COLO668 (cell line): ENCODE results near the gene ZNF80.
"Not testable (repeated sequence)": the region's sequence is repeated elsewhere in the genome, so short reads cannot be mapped to it uniquely, and the experiment has no call there.

Experiments used
- DNase-seq: peaks from one replicate; lab custom pipeline; 2025; ENCODE audit not compliant: unreplicated experiment; lab: John Stamatoyannopoulos, UW

The ZNF80 gene

GRCh38 chr3:114237478-114237877, at the start of gene ZNF80:
ZNF80 (minus strand) TSS chr3:114237578; CDS start chr3:114237074, 504 bp downstream.
- DNase-seq: not testable (repeated sequence)

GRCh38 chr3:114286266-114286665, 48.9 kb upstream of the ZNF80 start:
- DNase-seq: no peak

GRCh38 chr3:114285648-114286230, 48.4 kb upstream of the ZNF80 start:
- DNase-seq: no peak

- no peak for DNase-seq
Observed at GRCh38 chr3:114284644-114285043, 47.3 kb upstream of the ZNF80 start.

GRCh38 chr3:114276856-114277255, 39.5 kb upstream of the ZNF80 start:
- not testable (repeated sequence) for DNase-seq

GRCh38 chr3:114274929-114275328, 37.6 kb upstream of the ZNF80 start:
- DNase-seq: no peak

GRCh38 chr3:114272271-114272670, 34.9 kb upstream of the ZNF80 start:
- no peak for DNase-seq

GRCh38 chr3:114270019-114270418, 32.6 kb upstream of the ZNF80 start:
- no peak for DNase-seq

GRCh38 chr3:114260152-114260551, 22.8 kb upstream of the ZNF80 start:
- DNase-seq: no peak

GRCh38 chr3:114259566-114259965, 22.2 kb upstream of the ZNF80 start:
- no peak for DNase-seq

- no peak for DNase-seq
Observed at GRCh38 chr3:114253505-114253904, 16.1 kb upstream of the ZNF80 start.

GRCh38 chr3:114252954-114253353, 15.6 kb upstream of the ZNF80 start:
- no peak for DNase-seq

GRCh38 chr3:114242947-114243346, 5.6 kb upstream of the ZNF80 start:
- DNase-seq: no peak

GRCh38 chr3:114241262-114241661, 3.9 kb upstream of the ZNF80 start:
- DNase-seq: no peak

- DNase-seq: not testable (repeated sequence)
Observed at GRCh38 chr3:114238146-114238785, 888 bp upstream of the ZNF80 start.

GRCh38 chr3:114235431-114235830, 1.9 kb downstream of the ZNF80 start:
- no peak for DNase-seq

GRCh38 chr3:114234745-114235144, 2.6 kb downstream of the ZNF80 start:
- DNase-seq: no peak

GRCh38 chr3:114231616-114232015, 5.8 kb downstream of the ZNF80 start:
- DNase-seq: no peak

GRCh38 chr3:114227076-114227475, 10.3 kb downstream of the ZNF80 start:
- DNase-seq: no peak

GRCh38 chr3:114226313-114226712, 11.1 kb downstream of the ZNF80 start:
- DNase-seq: no peak

- DNase-seq: no peak
Observed at GRCh38 chr3:114223143-114223542, 14.2 kb downstream of the ZNF80 start.

- no peak for DNase-seq
Observed at GRCh38 chr3:114221881-114222264, 15.5 kb downstream of the ZNF80 start.
